HEK293 (cell line): Measurements from ENCODE around the gene CDK11A.

Experiments
- CTCF ChIP-seq: fragments of 450-650 bp; formaldehyde crosslinking; IDR thresholded peaks from 2 replicates; pipeline ENCODE4 v1.5.1; 2016; ENCODE audit warnings: missing biosample characterization, missing genetic modification characterization
- GLI4 ChIP-seq: fragments of 450-650 bp; formaldehyde crosslinking; IDR thresholded peaks from 2 replicates; pipeline ENCODE4 v1.5.1; 2016; ENCODE audit warnings: missing biosample characterization, missing genetic modification characterization
- KLF16 ChIP-seq: fragments of 450-650 bp; formaldehyde crosslinking; IDR thresholded peaks from 2 replicates; pipeline ENCODE4 v1.5.1; 2017; ENCODE audit warnings: missing biosample characterization, missing genetic modification characterization
- YY1 ChIP-seq: fragments of 450-650 bp; formaldehyde crosslinking; IDR thresholded peaks from 2 replicates; pipeline ENCODE4 v1.5.1; 2018; ENCODE audit warnings: missing biosample characterization, missing genetic modification characterization
- ZNF138 ChIP-seq: fragments of 450-650 bp; formaldehyde crosslinking; IDR thresholded peaks from 2 replicates; pipeline ENCODE4 v1.5.1; 2016; ENCODE audit warnings: missing biosample characterization, missing genetic modification characterization, borderline replicate concordance
- ZNF324 ChIP-seq: fragments of 450-650 bp; formaldehyde crosslinking; IDR thresholded peaks from 2 replicates; pipeline ENCODE4 v1.5.1; 2016; ENCODE audit warnings: missing biosample characterization, missing genetic modification characterization
- ZNF621 ChIP-seq: fragments of 450-650 bp; formaldehyde crosslinking; IDR thresholded peaks from 2 replicates; pipeline ENCODE4 v1.5.1; 2017; ENCODE audit warnings: missing biosample characterization, missing genetic modification characterization
- TF ChIP-seq, protein P1 (sequence below): fragments of 450-650 bp; formaldehyde crosslinking; IDR thresholded peaks from 2 replicates; pipeline ENCODE4 v1.5.1; 2016; ENCODE audit warnings: missing biosample characterization, missing genetic modification characterization
- TF ChIP-seq, protein P2 (sequence below): IDR thresholded peaks from 2 replicates; pipeline ENCODE4 v1.6.1; 2011; ENCODE audit warnings: mild to moderate bottlenecking, low read depth, low read length, borderline replicate concordance

- TF ChIP-seq CTCF (no peak), ZNF324 (tag by site-specific recombination) (no peak), GLI4 (no peak), KLF16 (tag by site-specific recombination) (no peak), ZNF138 (tag by site-specific recombination) (no peak), YY1 (tag by site-specific recombination) (no peak), ZNF621 (tag by site-specific recombination) (no peak)
- TF ChIP-seq, protein P1, sequence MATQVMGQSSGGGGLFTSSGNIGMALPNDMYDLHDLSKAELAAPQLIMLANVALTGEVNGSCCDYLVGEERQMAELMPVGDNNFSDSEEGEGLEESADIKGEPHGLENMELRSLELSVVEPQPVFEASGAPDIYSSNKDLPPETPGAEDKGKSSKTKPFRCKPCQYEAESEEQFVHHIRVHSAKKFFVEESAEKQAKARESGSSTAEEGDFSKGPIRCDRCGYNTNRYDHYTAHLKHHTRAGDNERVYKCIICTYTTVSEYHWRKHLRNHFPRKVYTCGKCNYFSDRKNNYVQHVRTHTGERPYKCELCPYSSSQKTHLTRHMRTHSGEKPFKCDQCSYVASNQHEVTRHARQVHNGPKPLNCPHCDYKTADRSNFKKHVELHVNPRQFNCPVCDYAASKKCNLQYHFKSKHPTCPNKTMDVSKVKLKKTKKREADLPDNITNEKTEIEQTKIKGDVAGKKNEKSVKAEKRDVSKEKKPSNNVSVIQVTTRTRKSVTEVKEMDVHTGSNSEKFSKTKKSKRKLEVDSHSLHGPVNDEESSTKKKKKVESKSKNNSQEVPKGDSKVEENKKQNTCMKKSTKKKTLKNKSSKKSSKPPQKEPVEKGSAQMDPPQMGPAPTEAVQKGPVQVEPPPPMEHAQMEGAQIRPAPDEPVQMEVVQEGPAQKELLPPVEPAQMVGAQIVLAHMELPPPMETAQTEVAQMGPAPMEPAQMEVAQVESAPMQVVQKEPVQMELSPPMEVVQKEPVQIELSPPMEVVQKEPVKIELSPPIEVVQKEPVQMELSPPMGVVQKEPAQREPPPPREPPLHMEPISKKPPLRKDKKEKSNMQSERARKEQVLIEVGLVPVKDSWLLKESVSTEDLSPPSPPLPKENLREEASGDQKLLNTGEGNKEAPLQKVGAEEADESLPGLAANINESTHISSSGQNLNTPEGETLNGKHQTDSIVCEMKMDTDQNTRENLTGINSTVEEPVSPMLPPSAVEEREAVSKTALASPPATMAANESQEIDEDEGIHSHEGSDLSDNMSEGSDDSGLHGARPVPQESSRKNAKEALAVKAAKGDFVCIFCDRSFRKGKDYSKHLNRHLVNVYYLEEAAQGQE = no peak
- TF ChIP-seq, protein P2, sequence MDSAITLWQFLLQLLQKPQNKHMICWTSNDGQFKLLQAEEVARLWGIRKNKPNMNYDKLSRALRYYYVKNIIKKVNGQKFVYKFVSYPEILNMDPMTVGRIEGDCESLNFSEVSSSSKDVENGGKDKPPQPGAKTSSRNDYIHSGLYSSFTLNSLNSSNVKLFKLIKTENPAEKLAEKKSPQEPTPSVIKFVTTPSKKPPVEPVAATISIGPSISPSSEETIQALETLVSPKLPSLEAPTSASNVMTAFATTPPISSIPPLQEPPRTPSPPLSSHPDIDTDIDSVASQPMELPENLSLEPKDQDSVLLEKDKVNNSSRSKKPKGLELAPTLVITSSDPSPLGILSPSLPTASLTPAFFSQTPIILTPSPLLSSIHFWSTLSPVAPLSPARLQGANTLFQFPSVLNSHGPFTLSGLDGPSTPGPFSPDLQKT = no peak
These were observed 43.3 kb downstream of the CDK11A start for GRCh38 chr1:1680912-1681273.
